Loucy (cell line): ENCODE measurements around the gene ZNF865.

Source experiments
- CTCF ChIP-seq: fragments of 200-600 bp; sonication (generic); conservative IDR thresholded peaks from 2 replicates; pipeline ENCODE4 v1.5.1; 2014; ENCODE audit warnings: mild to moderate bottlenecking, antibody characterized with exemption, low read length
- EZH2phosphoT487 ChIP-seq: fragments of 200-600 bp; IDR thresholded peaks from 2 replicates; pipeline ENCODE4 v1.6.1; 2018; ENCODE audit warnings: antibody characterized with exemption, mild to moderate bottlenecking, moderate library complexity, borderline replicate concordance

DNA sequence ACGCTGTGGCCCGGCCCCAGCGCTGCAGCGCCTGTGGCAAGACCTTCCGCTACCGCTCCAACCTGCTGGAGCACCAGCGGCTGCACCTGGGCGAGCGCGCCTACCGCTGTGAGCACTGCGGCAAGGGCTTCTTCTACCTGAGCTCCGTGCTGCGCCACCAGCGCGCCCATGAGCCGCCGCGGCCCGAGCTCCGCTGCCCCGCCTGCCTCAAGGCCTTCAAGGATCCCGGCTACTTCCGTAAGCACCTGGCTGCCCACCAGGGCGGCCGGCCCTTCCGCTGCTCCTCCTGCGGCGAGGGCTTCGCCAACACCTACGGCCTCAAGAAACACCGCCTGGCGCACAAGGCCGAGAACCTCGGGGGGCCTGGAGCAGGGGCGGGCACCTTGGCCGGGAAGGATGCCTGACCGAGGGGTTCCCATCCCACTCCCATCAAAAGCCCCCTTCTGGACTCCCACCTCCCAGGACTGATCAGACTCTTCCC lies 11.0 kb downstream of the ZNF865 start:
- TF ChIP-seq CTCF (no peak), EZH2phosphoT487 (no peak)
